AG04450 (cell line): ENCODE results near the gene HORMAD2. TPM values are rescaled to one million over a fixed set of nuclear protein-coding genes. Genes with fewer than 3 reads are reported as not detected.
A peak's percentile ranks its signal among the peaks of the same experiment; 100 is the strongest.

Experiments used
- CTCF ChIA-PET: fragments of 300-600, 350-600 bp; formaldehyde crosslinking; extraction: SDS; loops from one replicate; lab custom pipeline; 2022; ENCODE audit warnings: antibody characterized with exemption, inconsistent platforms; lab: Charles Lee
- POLR2A ChIA-PET: fragments of 350-600 bp; formaldehyde crosslinking; extraction: SDS; loops from one replicate; lab custom pipeline; 2021; ENCODE audit warnings: antibody characterized with exemption, inconsistent platforms; lab: Yijun Ruan, JAX
- DNase-seq: peaks from one replicate; pipeline ENCODE4 v3.0.0-alpha.2; 2011; ENCODE audit warnings: low read depth, low spot score
- H3K27ac ChIP-seq: one replicate; pipeline ENCODE4 v1.5.1; 2012; ENCODE audit warnings: low read depth, low read length, control low read depth
- H3K27me3 ChIP-seq: one replicate; pipeline ENCODE4 v1.6.0; 2012; ENCODE audit warnings: low read length; ENCODE audit not compliant: control insufficient read depth, insufficient read depth
- H3K4me3 ChIP-seq: 2 replicates; pipeline ENCODE4 v1.5.1; 2011; ENCODE audit warnings: mild to moderate bottlenecking, low read depth, low read length, control low read depth
- H3K9me3 ChIP-seq: 2 replicates; pipeline ENCODE4 v1.5.1; 2012; ENCODE audit warnings: low read length; ENCODE audit not compliant: control insufficient read depth, insufficient read depth
- CTCF ChIP-seq: IDR thresholded peaks from 2 replicates; pipeline ENCODE4 v1.5.1; 2011; ENCODE audit warnings: low read depth, low read length, control low read depth, inconsistent platforms
- polyA plus RNA-seq: library from polyadenylated mRNA; depleted of rRNA; stranded (reverse); fragments of >200 nt; gene quantifications from 2 replicates; pipeline ENCODE4 v1.2.3, GENCODE V29; 2011

The HORMAD2 gene
- polyA plus RNA-seq, 1 experiment, result not detected

GRCh38 chr22:30176431-30176830 is 96.2 kb downstream of the HORMAD2 start:
- TF ChIP-seq CTCF, result no peak
- POLR2A ChIA-PET, result no interaction called here
- CTCF ChIA-PET, result no interaction called here
- H3K27ac ChIP-seq, result no peak overlapping the region
- no peak for DNase-seq
- no peak overlapping the region for H3K4me3 ChIP-seq
- no peaks in the 10 kb centered on the region for H3K27me3 ChIP-seq
- no peaks in the 10 kb centered on the region for H3K9me3 ChIP-seq

DNA sequence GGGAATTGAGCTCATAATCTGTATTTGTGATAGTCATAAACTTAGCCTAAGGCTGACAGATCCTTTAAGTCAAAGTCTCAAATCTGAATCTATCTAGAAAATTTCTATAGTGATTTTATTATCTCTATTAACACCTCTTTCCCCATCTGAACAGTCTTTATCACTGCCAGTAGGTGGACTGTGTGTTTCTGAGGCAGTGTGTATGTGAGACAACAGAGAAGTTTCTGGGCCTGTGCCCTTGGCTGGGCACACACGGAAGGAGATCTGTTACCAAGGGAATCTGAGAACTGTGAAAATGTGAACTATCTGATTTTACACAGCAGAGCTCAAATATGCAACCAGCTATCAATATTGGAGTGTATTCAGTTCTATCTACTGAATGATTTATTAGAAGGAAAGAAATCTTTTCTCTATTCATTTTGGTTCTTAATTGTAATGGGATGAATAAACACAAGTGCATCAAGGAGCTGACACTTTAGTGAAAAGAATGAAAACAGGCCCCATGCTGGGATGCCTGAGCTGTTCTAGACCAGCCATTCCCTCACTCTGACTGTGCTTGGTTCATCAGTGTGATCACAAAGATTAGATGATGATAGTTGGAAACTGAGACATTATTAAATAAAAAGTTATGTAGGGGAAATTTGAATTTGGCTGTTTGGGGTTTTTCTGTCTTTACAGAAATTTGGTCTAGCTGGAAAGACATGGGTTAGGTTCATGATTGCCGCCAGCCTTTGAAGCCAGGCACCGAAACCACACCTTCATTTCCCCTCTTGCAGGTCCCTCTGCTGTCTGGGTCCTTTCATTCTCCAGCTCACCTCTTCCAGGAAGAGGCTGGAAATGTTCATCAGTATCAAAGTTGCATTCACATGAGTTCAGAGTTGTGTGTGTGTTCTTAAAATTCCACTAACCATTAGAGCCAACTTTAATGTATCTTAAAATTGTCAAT is 98.2 kb downstream of the HORMAD2 start:
- ChIA-PET POLR2A (interaction anchor here (1.1 kb wide), 1 partner anchor 19 kb away, joined by 3 read pairs; no protein-coding TSS in a partner anchor), CTCF (interaction anchor here (0.7 to 1.3 kb wide), 6 partner anchors 19 to 90 kb away, joined by 3 read pairs; no protein-coding TSS in a partner anchor)
- no peak overlapping the region for H3K4me3 ChIP-seq
- H3K27me3 ChIP-seq, result no peaks in the 10 kb centered on the region
- no peak overlapping the region for H3K27ac ChIP-seq
- no peaks in the 10 kb centered on the region for H3K9me3 ChIP-seq
- DNase-seq, result no peak
- 0 out of 2 replicates have a peak, but pooled peaks have one; percentile 7 for TF ChIP-seq CTCF

DNA sequence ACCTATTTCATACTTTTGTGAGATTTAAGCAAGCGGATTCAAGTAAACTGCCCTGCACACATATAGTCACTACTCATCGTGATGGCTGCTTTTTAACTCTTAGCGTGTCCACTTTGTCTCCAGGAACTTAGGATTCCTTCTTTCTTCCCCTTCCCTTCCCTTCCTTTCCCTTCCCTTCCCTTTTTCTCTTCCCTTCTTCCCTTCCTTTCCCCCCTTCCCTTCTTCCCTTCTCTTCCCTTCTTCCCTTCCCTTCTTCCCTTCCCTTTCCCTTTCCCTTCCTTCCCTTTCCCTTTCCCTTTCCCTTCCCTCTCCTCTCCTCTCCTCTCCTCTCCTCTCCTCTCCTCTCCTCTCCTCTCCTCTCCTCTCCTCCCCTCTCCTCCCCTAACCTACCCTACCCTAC is 100.4 kb downstream of the HORMAD2 start:
- CTCF ChIA-PET, result no interaction called here
- no peak for TF ChIP-seq CTCF
- no peak overlapping the region for H3K4me3 ChIP-seq
- no peak overlapping the region for H3K27ac ChIP-seq
- H3K27me3 ChIP-seq, result no peaks in the 10 kb centered on the region
- DNase-seq, result no peak
- POLR2A ChIA-PET, result no interaction called here
- H3K9me3 ChIP-seq, result no peaks in the 10 kb centered on the region

DNA sequence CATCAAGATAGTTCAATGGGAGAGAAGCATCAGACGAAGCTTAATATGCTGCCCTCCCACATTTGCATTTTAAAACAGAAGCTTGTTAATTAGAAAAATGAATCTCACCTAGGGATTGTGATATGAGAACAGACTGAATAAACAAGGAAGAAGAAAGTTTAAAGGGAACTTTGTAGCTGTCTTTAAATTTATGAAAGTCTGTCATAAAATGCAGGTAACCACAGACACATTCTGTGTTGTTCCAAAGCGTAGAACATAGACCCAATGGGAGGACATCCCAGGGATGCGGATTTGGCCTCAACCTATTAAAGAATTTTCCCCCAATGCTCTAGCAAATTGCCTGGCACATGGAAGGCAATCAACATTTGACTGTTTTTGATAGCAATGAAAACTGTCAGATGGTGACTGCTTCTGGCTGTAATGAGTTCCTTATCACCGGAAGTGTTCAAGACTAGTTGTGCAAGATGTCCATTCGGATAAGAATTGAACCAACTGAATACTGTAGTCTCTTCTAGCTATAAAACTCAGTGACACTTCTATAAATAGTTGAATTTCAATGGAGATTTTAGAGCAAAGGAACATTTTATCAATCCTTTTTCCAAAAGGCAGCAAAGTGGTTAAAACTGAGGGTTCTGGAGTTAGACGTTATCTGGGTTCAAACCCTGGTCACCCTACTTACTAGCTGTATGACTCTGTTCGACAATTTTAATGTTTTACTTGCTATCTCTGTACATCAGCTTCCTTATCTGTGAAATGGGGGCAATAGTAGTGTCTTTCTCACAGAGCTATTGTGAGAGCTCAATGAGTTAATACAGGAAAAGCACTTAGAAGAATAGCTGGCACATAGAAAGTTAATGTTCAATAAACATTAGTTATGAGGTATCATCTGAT is 101.4 kb downstream of the HORMAD2 start:
- DNase-seq, result no peak
- Histone ChIP-seq H3K27me3 (no peaks in the 10 kb centered on the region), H3K9me3 (no peaks in the 10 kb centered on the region), H3K4me3 (no peak overlapping the region), H3K27ac (no peak overlapping the region)
- ChIA-PET POLR2A (interaction anchor here (1.8 to 2.2 kb wide), 2 partner anchors 9 to 14 kb away, joined by 8 to 9 read pairs; no protein-coding TSS in a partner anchor), CTCF (interaction anchor here (1.5 to 1.7 kb wide), 2 partner anchors 27 to 73 kb away, joined by 4 to 13 read pairs; no protein-coding TSS in a partner anchor)
- no peak for TF ChIP-seq CTCF
